Upper lobe of left lung (tissue), 4 donors: ENCODE data around the gene MEGF10.

Source experiments
- EP300 ChIP-seq, 4 donors: sonication (generic); formaldehyde crosslinking; IDR thresholded peaks; one replicate each; pipeline ENCODE4 v1.5.1; 2017; ENCODE audit warnings: antibody characterized with exemption in 4 of 4, control low read depth in 2 of 4
- POLR2A ChIP-seq, 4 donors: fragments of 450-650 bp; IDR thresholded peaks; one replicate each; pipeline ENCODE4 v1.5.1; 2016 to 2017; ENCODE audit warnings: antibody characterized with exemption in 4 of 4, mild to moderate bottlenecking in 2 of 4
- POLR2AphosphoS5 ChIP-seq, 2 donors: sonication (generic); formaldehyde crosslinking; IDR thresholded peaks; one replicate each; pipeline ENCODE4 v1.5.1; 2017; ENCODE audit warnings: antibody characterized with exemption in 2 of 2
- TF ChIP-seq, protein P1 (sequence below), 6 experiments: fragments of 450-650 bp in 4 of 6; fragments of 200-600 bp in 2 of 6; sonication (generic) in 2 of 6; IDR thresholded peaks; one replicate each; pipeline ENCODE4 v1.5.1; 2016 to 2019; ENCODE audit warnings: antibody characterized with exemption in 6 of 6

- TF ChIP-seq POLR2A (IDR thresholded peaks at IDR 0.05) (no peak), EP300 (IDR thresholded peaks at IDR 0.05) (no peak), POLR2AphosphoS5 (IDR thresholded peaks at IDR 0.05) (no peak)
- TF ChIP-seq, protein P1, sequence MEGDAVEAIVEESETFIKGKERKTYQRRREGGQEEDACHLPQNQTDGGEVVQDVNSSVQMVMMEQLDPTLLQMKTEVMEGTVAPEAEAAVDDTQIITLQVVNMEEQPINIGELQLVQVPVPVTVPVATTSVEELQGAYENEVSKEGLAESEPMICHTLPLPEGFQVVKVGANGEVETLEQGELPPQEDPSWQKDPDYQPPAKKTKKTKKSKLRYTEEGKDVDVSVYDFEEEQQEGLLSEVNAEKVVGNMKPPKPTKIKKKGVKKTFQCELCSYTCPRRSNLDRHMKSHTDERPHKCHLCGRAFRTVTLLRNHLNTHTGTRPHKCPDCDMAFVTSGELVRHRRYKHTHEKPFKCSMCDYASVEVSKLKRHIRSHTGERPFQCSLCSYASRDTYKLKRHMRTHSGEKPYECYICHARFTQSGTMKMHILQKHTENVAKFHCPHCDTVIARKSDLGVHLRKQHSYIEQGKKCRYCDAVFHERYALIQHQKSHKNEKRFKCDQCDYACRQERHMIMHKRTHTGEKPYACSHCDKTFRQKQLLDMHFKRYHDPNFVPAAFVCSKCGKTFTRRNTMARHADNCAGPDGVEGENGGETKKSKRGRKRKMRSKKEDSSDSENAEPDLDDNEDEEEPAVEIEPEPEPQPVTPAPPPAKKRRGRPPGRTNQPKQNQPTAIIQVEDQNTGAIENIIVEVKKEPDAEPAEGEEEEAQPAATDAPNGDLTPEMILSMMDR (IDR thresholded peaks at IDR 0.05): no peak
Observed at GRCh38 chr5:127306036-127306435, 15.4 kb downstream of the MEGF10 start.
